HTR-8/SVneo (cell line): ENCODE data around the gene MISFA.
"Not testable (repeated sequence)": the region's sequence is repeated elsewhere in the genome, so short reads cannot be mapped to it uniquely, and the experiment has no call there.

Source experiments
- DNase-seq: peaks from one replicate; pipeline ENCODE4 v3.0.0; 2011; ENCODE audit warnings: low spot score, mixed read lengths; ENCODE audit not compliant: insufficient read length
- FAIRE-seq: peaks from 2 replicates; lab custom pipeline; 2011; peaks lifted over from hg19 to GRCh38; lab: Jason Lieb, UNC

Gene MISFA

DNA sequence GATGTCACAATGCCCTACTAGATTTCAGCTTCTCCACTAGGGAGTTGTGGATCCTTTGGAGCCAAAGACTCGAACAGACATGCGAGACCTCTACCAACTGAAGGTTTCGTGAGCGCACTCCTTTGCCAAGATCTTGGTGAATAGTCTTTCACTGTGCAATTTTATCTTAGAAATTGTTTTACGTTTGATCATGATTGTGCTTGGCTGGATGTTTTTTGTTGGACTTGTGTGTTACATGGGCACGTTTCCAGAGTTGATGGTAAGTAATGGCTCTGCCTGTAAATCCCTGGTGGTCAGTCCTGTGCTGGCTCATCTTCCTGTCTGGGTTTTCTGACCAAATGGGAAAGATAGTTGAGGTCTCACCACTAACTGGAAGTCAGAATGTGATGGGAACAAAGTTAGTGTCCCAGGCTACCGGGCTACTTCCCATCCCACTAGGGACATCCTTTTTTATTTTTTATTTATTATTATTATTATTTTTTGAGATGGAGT lies at the start of gene MISFA:
Gene MISFA (plus strand): TSS at position 51 of the 492 bp plus-strand sequence. CDS start 140 bp downstream, at position 191.
- no peak for FAIRE-seq
- no peak for DNase-seq

DNA sequence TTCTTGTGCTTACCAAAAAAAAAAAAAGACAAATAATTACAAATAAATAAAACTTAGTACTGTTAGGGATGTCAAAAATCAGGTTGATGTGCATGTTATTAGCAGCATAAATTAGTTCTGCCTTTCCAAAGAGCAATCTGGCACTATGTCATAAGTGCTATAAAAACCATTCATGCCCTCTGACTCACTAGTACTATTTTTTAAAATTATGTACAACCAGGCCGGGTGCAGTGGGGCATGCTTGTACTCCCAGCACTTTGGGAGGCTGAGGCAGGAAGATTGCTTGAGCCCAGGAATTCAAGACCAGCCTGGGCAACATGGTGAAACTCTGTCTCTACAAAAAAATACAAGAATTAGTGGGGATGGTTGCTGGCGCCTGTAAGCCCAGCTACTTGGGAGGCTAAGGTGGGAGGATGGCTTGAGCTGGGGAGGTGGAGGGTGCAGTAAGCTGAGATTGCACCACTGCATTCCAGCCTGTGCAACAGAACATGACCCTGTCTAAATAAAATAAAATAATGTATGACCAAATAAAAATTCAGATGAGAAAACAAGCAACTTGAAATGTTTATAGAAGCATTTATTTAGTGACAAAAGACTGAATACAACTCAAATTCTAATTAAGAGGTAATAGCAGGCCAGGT lies 36.4 kb upstream of the MISFA start:
- no peak for FAIRE-seq
- no peak for DNase-seq

DNA sequence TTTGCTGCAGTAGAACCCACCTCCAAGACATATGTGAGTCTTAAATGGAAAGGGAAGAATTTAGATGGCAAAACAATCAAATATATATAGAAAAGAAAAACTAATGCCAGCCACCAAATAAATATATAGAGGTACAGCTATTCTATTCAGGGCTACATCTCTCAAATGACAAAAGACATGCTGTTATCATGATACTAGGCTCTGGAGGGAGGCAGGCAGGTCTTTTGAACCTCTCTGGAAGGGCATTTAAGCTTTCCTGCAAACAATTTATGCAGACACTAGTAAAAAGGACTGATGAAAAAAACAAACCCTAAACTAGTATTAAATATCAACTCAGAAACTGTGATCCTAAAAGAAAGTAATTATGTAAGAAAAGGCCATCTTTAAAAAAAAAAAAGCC lies 35.4 kb upstream of the MISFA start:
- no peak for FAIRE-seq
- DNase-seq, result no peak

DNA sequence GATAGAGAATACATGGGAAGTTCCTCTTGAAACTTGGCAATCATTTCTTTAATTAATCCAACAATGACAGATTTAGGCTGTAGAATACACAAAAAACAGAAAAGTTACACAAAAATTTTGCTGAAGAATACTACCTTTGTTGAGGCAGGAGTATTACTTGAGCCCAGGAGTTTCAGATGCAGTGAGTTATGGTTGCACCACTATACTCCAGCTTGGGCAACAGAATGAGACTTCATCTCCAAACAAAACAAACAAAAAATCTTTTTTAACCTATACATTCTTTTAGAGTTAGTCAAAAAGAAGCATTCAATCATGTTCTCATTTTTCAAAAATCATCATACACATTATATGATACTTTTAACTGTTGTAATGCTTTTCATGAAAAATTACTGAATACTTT lies 33.2 kb upstream of the MISFA start:
- DNase-seq (no peak), FAIRE-seq (no peak)

DNA sequence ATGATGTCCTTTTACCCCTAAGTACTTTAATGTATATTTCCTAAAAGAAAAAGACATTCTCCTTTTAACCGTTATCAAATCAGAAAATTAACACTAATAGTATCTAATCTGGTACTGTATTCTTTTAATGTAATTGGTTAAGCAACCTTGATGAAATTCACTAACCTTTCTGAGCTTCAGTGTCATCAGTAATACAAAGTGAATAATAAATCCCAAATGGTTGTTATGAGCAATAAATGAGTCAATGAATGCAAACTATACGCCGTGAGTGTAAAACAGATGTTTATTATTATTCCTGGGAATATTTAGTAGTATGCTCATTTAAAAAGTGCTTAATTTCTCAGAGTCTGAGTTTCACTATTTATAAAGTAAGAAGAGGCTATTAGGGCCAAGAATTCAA lies 32.5 kb upstream of the MISFA start:
- no peak for FAIRE-seq
- DNase-seq, result no peak

DNA sequence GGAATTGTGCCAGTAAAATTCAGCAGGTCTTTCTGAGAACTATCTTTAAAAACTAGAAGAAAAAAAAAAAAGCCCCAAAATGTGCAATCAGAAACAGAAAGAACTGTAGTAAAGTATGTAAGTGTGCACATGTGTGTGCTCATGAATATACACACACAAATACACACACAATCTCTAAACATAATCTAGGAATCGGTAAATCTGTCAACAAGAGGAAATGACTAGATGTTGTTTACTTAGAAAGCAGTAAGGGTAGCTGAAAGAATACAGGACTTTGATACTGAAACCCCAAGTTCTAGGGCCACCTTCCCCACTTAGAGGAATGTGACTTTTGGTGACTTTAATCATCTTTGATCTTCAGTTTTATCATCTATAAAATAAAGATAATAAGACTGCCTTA lies 24.2 kb upstream of the MISFA start:
- no peak for FAIRE-seq
- no peak for DNase-seq

DNA sequence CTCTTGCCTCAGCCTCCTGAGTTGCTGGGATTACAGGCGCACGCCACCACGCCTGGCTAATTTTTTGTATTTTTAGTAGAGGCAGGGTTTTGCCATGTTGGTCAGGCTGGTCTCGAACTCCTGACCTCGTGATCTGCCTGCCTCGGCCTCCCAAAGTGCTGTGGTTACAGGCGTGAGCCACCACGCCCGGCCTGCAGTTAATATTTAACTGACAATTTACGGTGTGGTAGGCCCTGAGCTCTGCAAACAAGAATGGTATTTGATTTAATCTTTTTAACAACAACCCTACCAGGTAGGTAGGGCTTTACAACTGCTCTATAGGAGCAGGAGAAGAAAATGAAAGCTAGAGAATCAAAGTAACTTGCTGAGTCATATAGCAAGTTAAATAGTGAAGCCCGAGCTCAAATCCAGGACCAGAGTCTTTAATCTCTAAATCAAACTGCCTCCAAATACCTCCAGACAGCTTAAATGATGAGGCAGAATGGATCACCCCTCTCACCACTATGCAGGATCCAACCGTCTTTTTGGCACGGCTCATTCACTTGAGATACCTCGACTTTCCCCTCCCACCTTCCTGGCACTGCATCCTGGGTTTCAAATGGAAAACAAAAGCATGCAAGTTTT lies 20.5 kb upstream of the MISFA start:
- DNase-seq (no peak), FAIRE-seq (no peak)

DNA sequence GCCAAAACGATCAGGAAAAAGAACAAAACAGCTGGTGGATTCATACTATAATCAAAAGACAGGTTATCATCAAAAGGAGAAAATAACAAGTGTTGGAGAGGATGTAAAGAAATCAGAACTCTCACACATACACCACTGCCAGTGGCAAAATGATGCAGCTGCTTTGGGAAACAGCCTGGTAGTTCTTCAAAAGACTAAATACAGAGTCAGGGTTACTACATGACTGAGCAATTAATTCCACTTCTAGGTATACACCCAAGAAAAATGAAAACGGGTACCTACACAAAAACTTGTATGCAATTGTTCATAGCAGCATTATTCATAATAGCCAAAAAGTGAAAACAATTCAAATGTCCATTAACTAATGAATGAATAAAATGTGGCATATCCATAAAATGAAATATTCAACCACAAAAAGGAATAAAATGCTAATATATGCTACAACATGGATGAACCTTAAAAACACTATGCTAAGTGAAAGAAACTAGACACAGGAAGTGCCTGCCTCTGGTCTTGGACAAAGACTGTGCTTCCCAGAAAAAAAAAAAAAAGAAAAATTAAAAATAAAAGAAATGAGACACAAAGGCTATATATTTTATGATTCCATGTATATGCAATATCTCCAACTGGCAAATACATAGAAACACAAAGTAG lies 19.3 kb upstream of the MISFA start:
- FAIRE-seq, result no peak
- no peak for DNase-seq

DNA sequence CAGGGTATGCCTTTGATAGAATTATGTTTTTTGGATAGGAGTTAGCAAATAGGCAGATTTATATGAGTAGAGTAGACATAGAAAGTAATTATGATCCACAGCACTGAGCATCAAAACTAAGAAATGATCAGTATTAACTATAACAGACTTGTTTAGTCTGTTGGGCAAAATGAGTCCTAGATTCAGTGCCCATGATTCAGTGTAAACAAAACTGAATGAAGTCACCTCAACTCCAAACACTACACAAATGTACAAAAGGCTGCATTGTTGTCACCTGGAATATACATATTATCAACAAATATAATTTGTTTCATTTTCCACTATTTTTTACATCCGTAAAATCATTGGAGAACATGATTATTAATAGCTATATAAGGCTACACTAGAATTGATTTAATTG lies 17.8 kb upstream of the MISFA start:
- FAIRE-seq (no peak), DNase-seq (no peak)

DNA sequence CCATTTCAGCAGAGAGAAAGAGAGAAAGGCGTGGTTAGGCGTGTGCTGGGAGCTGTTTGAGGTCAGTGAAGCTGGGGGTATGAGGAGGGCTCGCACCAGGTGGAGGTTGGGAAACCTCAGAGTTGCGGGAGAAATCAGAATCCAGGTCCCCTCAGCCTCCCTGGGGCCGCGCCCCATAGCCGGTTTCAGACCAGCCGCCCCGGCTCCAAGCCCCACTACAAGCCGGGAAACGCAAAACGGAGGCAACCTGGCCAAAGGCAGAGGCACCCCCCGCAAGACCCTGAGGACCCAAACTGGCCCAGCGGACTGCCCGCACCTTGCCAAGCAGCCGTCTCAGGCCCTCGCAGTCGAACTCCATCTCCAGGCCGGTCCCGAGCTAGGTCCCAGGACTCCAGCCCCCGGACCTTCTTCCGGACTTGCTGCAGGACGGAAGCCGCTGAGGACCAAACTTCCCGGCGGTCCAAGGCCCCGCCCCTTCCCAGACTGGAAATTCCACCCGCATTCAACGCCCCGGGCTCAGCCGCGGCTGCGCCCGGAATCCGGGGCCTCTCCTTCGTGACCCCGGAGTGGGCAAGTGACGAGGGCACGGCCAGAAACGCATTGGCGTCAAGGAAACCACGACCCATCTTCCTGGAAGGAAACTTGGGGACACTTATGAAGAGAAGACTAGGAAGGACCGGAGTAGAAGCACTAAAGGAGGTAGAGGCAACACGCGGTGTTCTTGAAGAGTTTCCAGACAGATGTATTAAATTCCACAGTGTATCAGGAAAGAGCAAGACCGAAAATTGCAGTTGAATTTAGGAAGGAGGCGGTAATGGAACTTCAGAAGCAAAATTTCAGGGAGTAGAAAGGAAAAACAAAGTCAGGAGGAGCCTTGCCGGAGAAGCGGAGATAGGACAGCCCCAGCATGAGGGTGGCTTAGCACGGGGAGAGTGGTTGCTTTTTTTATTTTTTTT lies 11.0 kb upstream of the MISFA start, which contains the start of gene UEVLD:
Gene UEVLD (minus strand): TSS at position 438 of the 956 bp plus-strand sequence. CDS start 80 bp downstream, at position 358.
- FAIRE-seq (no peak), DNase-seq (peak; percentile 95)

DNA sequence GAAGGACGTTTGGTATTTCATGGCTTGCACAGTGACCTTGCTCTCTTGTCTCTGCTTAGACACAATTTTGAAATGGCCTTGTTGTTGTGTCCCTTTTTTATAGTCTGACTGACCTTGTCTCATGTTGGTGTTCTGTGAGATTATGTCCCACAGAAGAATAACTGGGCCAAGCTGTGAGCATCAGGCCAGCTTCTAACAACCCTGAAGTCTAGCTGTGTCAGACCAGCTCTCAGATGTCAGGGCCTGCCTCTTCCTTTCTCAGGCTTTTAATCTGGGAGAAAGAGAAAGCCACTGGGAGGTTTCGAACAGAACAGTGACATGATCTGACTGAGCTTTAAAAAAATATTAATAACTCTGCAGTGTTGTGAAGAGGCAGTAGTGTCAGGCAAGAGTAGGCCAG lies 9.0 kb upstream of the MISFA start:
- DNase-seq (no peak), FAIRE-seq (no peak)

DNA sequence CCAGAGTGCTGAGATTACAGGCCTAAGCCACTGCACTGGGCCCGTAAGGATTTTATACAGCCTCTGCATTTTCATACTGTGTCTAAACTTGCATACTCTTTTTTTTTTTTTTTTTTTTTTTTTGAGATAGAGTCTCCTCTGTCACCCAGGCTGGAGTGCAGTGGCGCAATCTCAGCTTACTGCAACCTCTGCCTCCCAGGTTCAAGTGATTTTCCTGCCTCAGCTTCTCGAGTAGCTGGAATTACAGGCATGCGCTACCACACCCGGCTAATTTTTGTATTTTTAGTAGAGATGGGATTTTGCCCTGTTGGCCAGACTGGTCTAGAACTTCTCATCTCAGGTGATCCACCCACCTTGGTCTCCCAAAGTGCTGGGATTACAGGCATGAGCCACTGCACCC lies 5.5 kb upstream of the MISFA start:
- FAIRE-seq, DNase-seq: not testable (repeated sequence)

DNA sequence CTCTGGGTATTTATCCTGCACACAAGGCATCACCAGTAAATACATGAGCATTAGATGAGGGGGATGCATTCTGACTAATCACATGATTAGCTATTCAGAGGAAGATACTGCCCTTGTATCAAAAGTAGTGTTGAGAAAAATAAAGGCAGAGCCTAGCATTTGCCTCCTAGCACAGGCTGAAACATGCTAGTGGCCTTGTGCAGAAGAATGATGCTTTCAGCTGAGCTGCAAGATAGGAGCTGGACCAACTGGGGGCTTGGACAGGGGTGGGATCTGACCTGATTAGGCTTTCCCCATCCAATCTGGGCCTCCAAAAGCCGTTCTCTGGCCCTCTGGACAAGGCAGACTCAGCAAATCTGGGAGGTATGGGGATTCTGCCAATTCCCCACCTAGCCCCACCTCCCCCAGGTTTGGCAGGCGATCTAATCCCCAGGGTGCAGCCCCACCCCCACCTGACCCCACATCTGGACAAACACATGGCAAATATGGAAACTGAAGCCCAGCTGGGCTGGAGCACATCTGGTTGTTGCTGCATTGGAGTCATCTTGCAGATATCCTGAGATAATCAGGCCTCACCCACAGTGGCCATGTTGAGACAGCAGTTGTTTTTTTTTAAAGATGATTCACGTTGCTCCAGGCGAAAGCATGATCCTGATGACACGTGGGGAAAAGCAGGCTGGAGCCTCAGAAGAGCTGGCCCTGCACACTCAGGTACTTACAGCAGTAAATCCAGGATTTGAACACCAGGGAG lies 4.4 kb upstream of the MISFA start:
- DNase-seq (no peak), FAIRE-seq (no peak)

DNA sequence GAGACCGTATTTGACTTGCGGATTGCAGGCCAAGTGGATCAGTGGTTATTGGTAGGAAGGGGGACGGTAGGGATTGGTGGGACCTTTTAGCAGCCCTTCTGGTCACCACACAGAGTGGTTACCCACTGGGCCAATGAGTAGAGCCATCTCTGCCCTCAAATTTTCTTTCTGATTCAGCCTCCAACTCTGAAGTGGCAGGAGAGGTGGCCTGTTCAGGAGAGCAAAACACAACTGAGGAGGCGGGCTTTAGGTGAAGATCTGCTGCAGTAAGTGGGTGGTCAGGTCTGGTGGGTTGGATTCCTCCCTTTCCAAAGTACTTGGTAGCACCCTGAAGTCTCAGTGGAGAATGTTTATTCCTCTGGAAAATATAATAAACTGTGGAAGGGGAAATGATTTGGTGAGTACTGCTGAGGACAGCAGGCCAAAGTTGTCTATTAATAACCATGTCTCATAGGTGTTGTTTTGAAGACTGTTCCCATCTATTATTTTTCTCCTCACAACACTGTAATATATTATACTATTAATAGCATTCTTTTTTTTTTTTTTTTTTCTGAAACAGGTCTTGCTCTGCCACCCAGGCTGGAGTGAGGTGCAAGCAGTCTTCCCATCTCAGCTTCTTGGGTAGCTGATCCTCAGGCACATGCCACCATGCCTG lies 1.5 kb downstream of the MISFA start:
- no peak for DNase-seq
- no peak for FAIRE-seq

DNA sequence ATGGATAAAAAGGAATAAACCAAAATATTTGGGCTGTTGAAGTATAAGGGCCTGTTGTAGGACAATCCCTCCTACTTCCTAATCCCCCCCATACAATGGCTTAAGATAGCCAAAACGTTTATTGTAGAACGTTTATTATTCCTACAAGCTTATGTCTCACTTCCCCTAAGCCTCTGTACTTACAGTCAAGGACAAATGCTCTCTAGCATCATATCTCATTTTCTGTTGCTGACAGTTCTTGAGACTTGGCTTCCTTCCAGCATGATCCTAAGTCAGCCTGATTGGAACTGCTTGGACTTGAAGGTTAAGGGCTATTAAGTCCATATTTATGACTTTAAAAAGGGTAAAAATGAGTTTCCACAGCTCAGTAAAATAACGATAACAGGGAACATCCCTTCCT lies 8.8 kb downstream of the MISFA start:
- DNase-seq (no peak), FAIRE-seq (no peak)

DNA sequence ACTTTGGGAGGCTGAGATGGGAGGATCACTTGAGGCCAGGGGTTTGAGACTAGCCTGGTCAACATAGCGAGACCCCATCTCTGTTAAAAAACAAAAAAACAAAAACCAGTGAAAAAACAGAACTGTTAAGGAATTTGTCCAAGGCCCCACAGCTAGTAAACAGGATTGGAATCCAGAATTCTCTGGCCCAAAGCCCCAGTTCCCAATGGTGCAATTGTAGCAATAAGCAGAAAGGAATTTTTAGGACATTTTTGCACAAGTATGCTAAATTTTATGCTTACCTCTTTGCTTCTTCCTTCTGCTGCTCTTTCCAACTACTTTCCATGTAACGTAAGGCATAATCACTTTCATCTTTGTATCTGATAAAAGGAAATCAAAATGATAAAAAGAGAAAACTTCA lies 11.6 kb downstream of the MISFA start:
- FAIRE-seq, result no peak
- DNase-seq, result no peak

DNA sequence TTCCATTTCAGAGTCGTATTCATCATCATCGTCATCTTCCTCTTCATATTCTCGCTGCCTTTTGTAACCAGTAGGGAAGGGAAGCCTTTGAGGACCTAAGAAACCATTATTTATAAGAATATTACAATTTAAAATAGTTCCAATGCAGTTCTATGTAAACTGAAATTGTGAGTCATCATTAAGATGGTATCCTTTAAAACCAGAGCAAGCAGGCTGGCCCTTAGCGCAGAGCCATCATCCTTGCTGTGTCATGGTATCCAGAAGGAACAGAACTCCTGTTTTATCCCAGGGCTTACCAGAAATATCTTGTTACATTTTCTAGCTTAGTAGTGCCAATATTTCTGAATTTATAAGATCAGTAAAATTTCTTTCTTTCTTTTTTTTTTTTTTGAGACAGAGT lies 12.8 kb downstream of the MISFA start:
- DNase-seq (no peak), FAIRE-seq (no peak)

DNA sequence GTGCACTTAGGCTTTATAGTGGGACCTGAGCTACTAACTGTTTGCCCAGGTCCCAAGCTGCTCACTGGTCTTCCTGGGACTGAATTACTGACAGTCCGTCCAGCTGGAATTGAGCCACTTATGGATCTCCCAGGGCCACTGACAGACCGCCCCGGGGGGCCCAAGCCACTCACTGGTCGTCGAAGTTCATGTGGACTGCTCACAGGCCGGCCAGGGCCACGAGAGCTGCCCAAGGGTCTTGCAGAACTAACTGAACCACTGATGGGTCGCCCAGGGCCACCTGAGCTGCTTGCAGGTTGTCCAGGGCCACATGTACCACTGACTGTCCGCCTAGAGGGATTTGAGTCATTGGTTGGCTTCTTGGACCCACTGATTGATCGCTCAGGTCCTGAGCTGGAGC lies 15.1 kb downstream of the MISFA start:
- no peak for DNase-seq
- FAIRE-seq, result no peak
